ENCODE results near the gene OLFM1. TPM values are rescaled to one million over a fixed set of nuclear protein-coding genes. Genes with fewer than 3 reads are reported as not detected.
"Not testable (repeated sequence)": the region's sequence is repeated elsewhere in the genome, so short reads cannot be mapped to it uniquely, and the experiment has no call there.

Gene OLFM1
- total RNA-seq, 4 donors from 2014 or later: 12.1 to 31.4 (median 23.2) TPM

DNA sequence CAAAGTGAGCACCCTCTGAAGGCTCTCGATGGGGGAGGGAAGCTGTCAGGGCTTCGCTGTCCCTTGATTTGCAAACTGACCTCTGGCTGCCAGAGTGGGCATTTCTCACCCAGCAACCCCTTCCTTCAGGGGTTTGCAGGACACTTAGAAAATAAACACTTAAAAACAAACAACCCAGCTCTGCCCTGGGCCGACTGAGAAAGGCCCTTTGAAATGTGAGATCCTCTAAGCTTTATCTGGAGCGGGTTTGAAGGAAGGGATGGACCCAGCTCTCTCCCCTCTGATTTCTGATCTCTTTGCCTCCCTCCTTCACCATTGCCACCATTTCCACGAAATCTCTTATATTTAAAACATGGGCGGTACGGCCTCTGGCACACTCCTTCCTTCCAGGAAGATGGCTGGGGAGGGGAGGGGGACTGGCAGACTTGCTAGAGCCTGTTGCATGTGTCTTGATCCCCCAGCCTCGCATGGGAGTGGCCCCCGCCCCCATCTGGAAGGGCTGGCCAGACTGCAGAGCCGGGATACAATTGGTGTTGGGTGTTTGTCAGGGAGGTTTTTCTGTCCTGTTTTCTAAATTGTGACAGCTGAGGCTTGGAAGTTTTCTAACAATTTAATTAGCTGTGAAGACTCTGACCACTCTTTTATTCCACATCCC is 20.2 kb downstream of the OLFM1 start:
- ATAC-seq (ENCODE audit: low FRiP score): no peak
- TF ChIP-seq, protein P1, sequence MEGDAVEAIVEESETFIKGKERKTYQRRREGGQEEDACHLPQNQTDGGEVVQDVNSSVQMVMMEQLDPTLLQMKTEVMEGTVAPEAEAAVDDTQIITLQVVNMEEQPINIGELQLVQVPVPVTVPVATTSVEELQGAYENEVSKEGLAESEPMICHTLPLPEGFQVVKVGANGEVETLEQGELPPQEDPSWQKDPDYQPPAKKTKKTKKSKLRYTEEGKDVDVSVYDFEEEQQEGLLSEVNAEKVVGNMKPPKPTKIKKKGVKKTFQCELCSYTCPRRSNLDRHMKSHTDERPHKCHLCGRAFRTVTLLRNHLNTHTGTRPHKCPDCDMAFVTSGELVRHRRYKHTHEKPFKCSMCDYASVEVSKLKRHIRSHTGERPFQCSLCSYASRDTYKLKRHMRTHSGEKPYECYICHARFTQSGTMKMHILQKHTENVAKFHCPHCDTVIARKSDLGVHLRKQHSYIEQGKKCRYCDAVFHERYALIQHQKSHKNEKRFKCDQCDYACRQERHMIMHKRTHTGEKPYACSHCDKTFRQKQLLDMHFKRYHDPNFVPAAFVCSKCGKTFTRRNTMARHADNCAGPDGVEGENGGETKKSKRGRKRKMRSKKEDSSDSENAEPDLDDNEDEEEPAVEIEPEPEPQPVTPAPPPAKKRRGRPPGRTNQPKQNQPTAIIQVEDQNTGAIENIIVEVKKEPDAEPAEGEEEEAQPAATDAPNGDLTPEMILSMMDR (IDR thresholded peaks at IDR 0.05): no peak
- DNase-seq (ENCODE audit: low spot score): no peak

DNA sequence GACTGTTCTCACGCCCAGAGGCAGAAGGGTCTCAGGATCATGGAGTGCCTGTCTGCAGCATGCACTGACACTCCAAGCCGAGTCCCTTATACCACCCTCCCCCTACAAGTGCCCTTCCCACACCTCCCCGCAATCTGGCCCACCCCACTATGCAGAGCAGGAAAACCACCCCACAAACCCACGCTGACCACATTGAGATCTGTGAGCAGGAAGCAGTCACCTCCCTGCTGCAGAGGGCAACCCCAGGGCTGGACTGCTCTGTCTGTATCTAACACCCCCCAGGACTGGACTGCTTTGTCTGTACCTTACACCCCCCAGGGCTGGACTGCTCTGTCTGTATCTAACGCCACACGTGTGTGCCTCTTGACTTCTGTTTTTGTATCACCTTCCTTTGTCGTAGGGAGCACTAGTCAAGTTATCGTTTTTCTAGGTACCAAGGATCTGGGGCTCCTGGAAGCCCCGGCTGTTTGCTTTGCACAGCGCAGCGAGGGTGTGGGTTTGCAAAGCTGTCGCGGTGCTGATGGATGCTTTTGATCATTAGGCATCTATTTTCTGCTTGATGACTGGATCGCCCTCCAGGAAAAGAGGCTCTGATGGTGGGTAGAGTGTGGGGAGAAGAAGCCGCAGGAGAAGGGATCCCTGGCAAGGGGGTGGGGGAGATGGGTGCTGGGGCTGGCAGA is 21.5 kb downstream of the OLFM1 start:
- ATAC-seq (ENCODE audit: low FRiP score) (no peak), DNase-seq (ENCODE audit: low spot score) (no peak)
- TF ChIP-seq, protein P1 (IDR thresholded peaks at IDR 0.05): no peak

DNA sequence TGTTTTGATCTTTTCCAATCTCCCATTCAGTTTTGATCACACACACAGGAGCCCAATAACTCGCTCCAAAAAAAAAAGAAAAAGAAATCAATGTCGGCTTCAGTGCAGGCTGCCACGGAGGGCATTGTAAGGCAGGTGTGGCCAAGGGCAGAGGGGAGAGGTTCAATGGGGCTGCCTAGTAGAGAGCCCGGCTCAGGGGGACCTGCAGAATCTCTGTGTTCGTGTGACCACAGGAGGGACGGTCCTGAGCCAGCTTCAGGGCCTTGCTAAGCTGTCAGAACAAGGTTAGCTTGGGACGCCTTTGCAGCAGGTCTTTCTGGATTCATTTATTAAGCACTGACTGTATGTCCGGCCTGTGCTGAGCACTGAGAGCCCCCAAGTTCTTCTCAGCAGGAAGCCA is 22.2 kb downstream of the OLFM1 start:
- ATAC-seq (ENCODE audit: low FRiP score) (no peak), DNase-seq (ENCODE audit: low spot score) (no peak)
- TF ChIP-seq, protein P1 (IDR thresholded peaks at IDR 0.05): no peak

DNA sequence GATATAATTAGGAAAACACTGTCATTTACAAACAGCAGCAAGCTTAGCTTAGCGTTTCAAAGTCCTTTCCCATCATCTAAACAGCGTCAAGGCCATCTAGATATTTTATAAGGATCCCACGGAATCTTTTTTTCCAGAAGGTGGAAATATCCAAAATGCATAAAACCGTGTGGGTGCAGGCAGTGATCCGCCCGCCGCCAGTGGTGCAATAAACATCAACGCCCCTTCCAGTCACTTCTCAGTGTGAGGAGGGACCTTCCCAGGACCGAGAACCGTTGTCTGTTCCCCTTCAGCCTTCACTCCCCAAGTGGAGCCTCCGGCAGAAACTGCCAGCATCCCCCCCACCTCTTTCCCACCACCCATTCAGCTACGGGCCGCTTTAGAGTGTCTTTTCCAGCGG is 22.9 kb downstream of the OLFM1 start:
- no peak for ATAC-seq (ENCODE audit: low FRiP score)
- DNase-seq (ENCODE audit: low spot score): no peak

DNA sequence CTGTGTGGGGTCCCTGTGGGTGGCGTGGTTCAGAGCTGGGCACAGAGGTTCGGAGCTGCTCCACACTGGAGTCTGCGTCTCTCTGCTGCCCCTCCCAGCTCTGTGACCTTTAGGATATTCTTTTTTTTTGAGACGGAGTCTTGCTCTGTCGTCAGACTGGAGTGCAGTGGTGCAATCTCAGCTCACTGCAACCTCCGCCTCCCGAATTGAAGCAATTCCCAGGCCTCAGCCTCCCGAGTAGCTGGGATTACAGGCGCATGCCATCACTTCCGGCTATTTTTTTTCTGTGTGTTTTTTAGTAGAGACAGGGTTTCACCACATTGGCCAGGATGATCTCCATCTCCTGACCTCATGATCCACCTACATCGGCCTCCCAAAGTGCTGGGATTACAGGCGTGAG is 24.1 kb downstream of the OLFM1 start:
- not testable (repeated sequence) for DNase-seq (ENCODE audit: low spot score); ATAC-seq (ENCODE audit: low FRiP score)

More for the DNA sequence above, 22.9 kb downstream of the OLFM1 start:
- TF ChIP-seq, protein P1 (IDR thresholded peaks at IDR 0.05): no peak

DNA sequence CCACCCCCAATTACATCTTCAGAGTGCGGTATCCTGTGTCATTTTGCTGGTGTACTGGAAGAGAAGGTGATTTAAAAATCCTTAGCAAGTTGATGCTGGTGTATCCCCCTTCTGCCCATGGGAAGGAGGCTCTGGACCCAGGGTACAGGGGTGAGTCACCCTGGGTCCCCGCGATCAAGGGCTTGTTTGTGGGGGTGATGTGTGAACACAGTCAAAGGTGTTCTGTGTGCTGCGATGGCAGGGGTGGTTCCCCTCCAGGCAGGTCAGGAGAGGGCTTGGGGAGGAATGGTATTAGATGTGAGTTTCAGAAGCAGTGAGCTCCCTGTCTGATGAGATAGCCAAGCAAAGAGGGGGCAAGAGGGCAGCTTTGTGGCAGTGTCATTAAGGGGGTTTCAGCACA is 28.9 kb downstream of the OLFM1 start:
- TF ChIP-seq, protein P1 (IDR thresholded peaks at IDR 0.05): no peak
- DNase-seq (ENCODE audit: low spot score): no peak
- ATAC-seq (ENCODE audit: low FRiP score): no peak

DNA sequence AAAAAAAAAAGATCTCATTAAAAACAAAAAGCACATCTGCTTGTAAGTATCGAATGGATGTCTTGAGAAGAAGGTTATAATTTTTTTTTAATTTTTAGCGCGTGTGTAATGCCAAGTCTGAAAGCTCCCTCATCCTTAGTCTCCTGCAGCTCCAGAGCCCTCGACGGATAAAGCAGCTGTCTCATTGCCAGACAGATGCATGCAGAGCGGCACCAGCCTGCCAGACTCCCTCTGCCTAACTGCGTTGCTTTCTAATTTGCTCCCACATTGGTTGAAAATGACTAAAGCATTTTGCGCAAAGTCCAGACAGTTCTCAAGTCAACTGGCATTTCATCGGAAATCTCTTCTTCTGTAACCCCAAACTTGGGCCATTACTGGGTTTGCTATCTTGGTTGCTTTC is 29.4 kb downstream of the OLFM1 start:
- TF ChIP-seq, protein P1 (IDR thresholded peaks at IDR 0.05): no peak
- ATAC-seq (ENCODE audit: low FRiP score) (no peak), DNase-seq (ENCODE audit: low spot score) (no peak)
